HepG2 (cell line): Measurements from ENCODE around the gene CTU2. TPM values are rescaled to one million over a fixed set of nuclear protein-coding genes. Genes with fewer than 3 reads are reported as not detected.

ENCODE experiments used
- ATF6 ChIP-seq: sonication (generic); formaldehyde crosslinking; conservative IDR thresholded peaks from 2 replicates; pipeline ENCODE4 v1.4.0; 2020; ENCODE audit warnings: missing genetic modification reagents
- GZF1 ChIP-seq: sonication (generic); formaldehyde crosslinking; IDR thresholded peaks from 2 replicates; pipeline ENCODE4 v1.5.1; 2020; ENCODE audit warnings: mild to moderate bottlenecking, missing genetic modification reagents
- IRF2 ChIP-seq: IDR thresholded peaks from 2 replicates; pipeline ENCODE4 v1.6.1; 2018; ENCODE audit warnings: missing genetic modification reagents, missing compliant biosample characterization
- MAFK ChIP-seq, 2 experiments: IDR thresholded peaks in 1 of 2; conservative IDR thresholded peaks in 1 of 2; 2 replicates each; pipeline ENCODE4 v1.6.1; 2011; ENCODE audit warnings: improper control_type of control experiment in 2 of 2, low read length in 2 of 2
- MTERF4 ChIP-seq: sonication (generic); formaldehyde crosslinking; IDR thresholded peaks from 2 replicates; pipeline ENCODE4 v1.8.0; 2023; ENCODE audit warnings: mild to moderate bottlenecking, missing genetic modification reagents
- NBN ChIP-seq: fragments of 450-650 bp; conservative IDR thresholded peaks from 2 replicates; pipeline ENCODE4 v1.6.1; 2017
- NFE2L1 ChIP-seq: sonication (generic); formaldehyde crosslinking; IDR thresholded peaks from 2 replicates; pipeline ENCODE4 v1.4.0; 2020; ENCODE audit warnings: missing genetic modification reagents, mild to moderate bottlenecking, borderline replicate concordance
- RFX5 ChIP-seq: IDR thresholded peaks from 2 replicates; pipeline ENCODE4 v1.6.1; 2011; ENCODE audit warnings: low read depth, low read length, improper control_type of control experiment
- RXRB ChIP-seq: IDR thresholded peaks from 2 replicates; pipeline ENCODE4 v1.6.1; 2016; ENCODE audit warnings: borderline replicate concordance, missing genetic modification reagents, missing compliant biosample characterization
- SALL1 ChIP-seq: sonication (generic); formaldehyde crosslinking; IDR thresholded peaks from 2 replicates; pipeline ENCODE4 v1.8.0; 2022; ENCODE audit warnings: mild to moderate bottlenecking, missing genetic modification reagents
- SMAD9 ChIP-seq: sonication (generic); formaldehyde crosslinking; IDR thresholded peaks from 2 replicates; pipeline ENCODE4 v1.5.1; 2020; ENCODE audit warnings: mild to moderate bottlenecking, missing genetic modification reagents
- STAG1 ChIP-seq: sonication (generic); formaldehyde crosslinking; IDR thresholded peaks from 2 replicates; pipeline ENCODE4 v1.4.0; 2020; ENCODE audit warnings: missing genetic modification reagents
- TCF12 ChIP-seq, 2 experiments: fragments of 450-650 bp in 1 of 2; sonication (generic) in 1 of 2; formaldehyde crosslinking in 1 of 2; IDR thresholded peaks; 2 replicates each; pipeline versions ENCODE4 v1.6.1 to v1.8.0; 2017 to 2022; ENCODE audit warnings: antibody characterized with exemption in 1 of 2, mild to moderate bottlenecking in 1 of 2, missing genetic modification reagents in 1 of 2, moderate library complexity in 1 of 2
- ZNF530 ChIP-seq: sonication (generic); formaldehyde crosslinking; IDR thresholded peaks from 2 replicates; pipeline ENCODE4 v1.5.0; 2020; ENCODE audit warnings: low read depth, mild to moderate bottlenecking, missing genetic modification reagents
- ZNF691 ChIP-seq: sonication (generic); formaldehyde crosslinking; IDR thresholded peaks from 2 replicates; pipeline ENCODE4 v1.4.0; 2020; ENCODE audit warnings: missing genetic modification reagents, low read depth, mild to moderate bottlenecking, borderline replicate concordance
- ZNF781 ChIP-seq: sonication (generic); formaldehyde crosslinking; IDR thresholded peaks from 2 replicates; pipeline ENCODE4 v1.5.1; 2020; ENCODE audit warnings: borderline replicate concordance, mild to moderate bottlenecking, missing genetic modification reagents; ENCODE audit errors: not compliant biosample characterization
- ZSCAN5A ChIP-seq: sonication (generic); formaldehyde crosslinking; IDR thresholded peaks from 2 replicates; pipeline ENCODE4 v1.8.0; 2022; ENCODE audit warnings: mild to moderate bottlenecking, missing genetic modification reagents, borderline replicate concordance
- polyA plus RNA-seq, 8 experiments: library from polyadenylated mRNA; depleted of rRNA in 3 of 8; stranded (reverse) in 7 of 8; unstranded in 1 of 8; fragments of >200 nt; fragmentation: Illumina TruSeq in 4 of 8; extraction: Trizol in 4 of 8; gene quantifications; 2 replicates each; pipeline versions ENCODE4 v1.2.1 to v1.2.3, GENCODE V29; 2011 to 2016; ENCODE audit warnings: low read depth in 4 of 8, missing spikeins in 1 of 8, mixed read lengths in 1 of 8; ENCODE audit not compliant: insufficient read depth in 1 of 8
- total RNA-seq, 5 experiments: library from RNA; depleted of rRNA; stranded (reverse); fragments of >200 nt; fragmentation: Illumina TruSeq; extraction: Trizol; gene quantifications; 2 replicates each; pipeline ENCODE4 v1.2.3, GENCODE V29; 2016; ENCODE audit warnings: low read depth in 1 of 5
- TF ChIP-seq, protein P1 (sequence below): sonication (generic); formaldehyde crosslinking; IDR thresholded peaks from 2 replicates; pipeline ENCODE4 v1.4.0; 2020; ENCODE audit warnings: mild to moderate bottlenecking, missing genetic modification reagents
- TF ChIP-seq, protein P2 (sequence below): fragments of 450-650 bp; IDR thresholded peaks from 2 replicates; pipeline ENCODE4 v1.6.1; 2016

The CTU2 gene
- total and polyA plus RNA-seq, 2 of the 13 experiments (the other 11 are each of a cell fraction or from before 2014, with no cell fraction given), result 13.3 to 21.9 TPM

- TF ChIP-seq MTERF4 (0 out of 2 replicates have a peak, but pooled peaks have one; percentile 76), ATF6 (CRISPR knock-in tag) (0 out of 2 replicates have a peak, but pooled peaks have one; percentile 37), ZNF691 (peak; percentile 87), TCF12 (IDR thresholded peaks at IDR 0.05) (no peak), TCF12 (CRISPR knock-in tag; IDR thresholded peaks at IDR 0.05) (no peak; the same call in 1 of the 2 replicates), RXRB (CRISPR knock-in tag) (peak; percentile 90), SALL1 (CRISPR knock-in tag) (peak; percentile 79), SMAD9 (CRISPR knock-in tag) (peak; percentile 39; the same call in 1 of the 2 replicates), ZSCAN5A (CRISPR knock-in tag) (no peak), GZF1 (CRISPR knock-in tag) (peak; percentile 70; the same call in 1 of the 2 replicates), NFE2L1 (no peak), MAFK (conservative IDR thresholded peaks at IDR 0.05 in 1 of 2, IDR thresholded peaks at IDR 0.05 in 1 of 2; ENCODE audit: low read length in 2 of 2) (no peak), ZNF530 (CRISPR knock-in tag) (no peak), RFX5 (no peak), STAG1 (CRISPR knock-in tag) (0 out of 2 replicates have a peak, but pooled peaks have one; percentile 7), ZNF781 (peak; percentile 65), NBN (no peak), IRF2 (CRISPR knock-in tag) (peak; percentile 72)
- TF ChIP-seq, protein P1, sequence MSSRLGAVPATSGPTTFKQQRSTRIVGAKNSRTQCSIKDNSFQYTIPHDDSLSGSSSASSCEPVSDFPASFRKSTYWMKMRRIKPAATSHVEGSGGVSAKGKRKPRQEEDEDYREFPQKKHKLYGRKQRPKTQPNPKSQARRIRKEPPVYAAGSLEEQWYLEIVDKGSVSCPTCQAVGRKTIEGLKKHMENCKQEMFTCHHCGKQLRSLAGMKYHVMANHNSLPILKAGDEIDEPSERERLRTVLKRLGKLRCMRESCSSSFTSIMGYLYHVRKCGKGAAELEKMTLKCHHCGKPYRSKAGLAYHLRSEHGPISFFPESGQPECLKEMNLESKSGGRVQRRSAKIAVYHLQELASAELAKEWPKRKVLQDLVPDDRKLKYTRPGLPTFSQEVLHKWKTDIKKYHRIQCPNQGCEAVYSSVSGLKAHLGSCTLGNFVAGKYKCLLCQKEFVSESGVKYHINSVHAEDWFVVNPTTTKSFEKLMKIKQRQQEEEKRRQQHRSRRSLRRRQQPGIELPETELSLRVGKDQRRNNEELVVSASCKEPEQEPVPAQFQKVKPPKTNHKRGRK (CRISPR knock-in tag), result no peak
- TF ChIP-seq, protein P2, sequence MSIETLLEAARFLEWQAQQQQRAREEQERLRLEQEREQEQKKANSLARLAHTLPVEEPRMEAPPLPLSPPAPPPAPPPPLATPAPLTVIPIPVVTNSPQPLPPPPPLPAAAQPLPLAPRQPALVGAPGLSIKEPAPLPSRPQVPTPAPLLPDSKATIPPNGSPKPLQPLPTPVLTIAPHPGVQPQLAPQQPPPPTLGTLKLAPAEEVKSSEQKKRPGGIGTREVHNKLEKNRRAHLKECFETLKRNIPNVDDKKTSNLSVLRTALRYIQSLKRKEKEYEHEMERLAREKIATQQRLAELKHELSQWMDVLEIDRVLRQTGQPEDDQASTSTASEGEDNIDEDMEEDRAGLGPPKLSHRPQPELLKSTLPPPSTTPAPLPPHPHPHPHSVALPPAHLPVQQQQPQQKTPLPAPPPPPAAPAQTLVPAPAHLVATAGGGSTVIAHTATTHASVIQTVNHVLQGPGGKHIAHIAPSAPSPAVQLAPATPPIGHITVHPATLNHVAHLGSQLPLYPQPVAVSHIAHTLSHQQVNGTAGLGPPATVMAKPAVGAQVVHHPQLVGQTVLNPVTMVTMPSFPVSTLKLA, result peak; percentile 59
Measured at GRCh38 chr16:88700636-88701482, 5.4 kb upstream of the CTU2 start (continued).
